LNCaP clone FGC (cell line): ENCODE data around the gene PEX13.

Experiments used
- DNase-seq: peaks from one replicate; pipeline ENCODE4 v3.0.0-alpha.2; 2011; ENCODE audit warnings: low read depth
- H3K4me3 ChIP-seq: 2 replicates; pipeline ENCODE4 v1.5.1; 2011; ENCODE audit warnings: mild to moderate bottlenecking, low read depth, low read length, control low read depth
- TF ChIP-seq, protein P1 (sequence below): IDR thresholded peaks from 2 replicates; pipeline ENCODE4 v1.5.1; 2012; ENCODE audit warnings: mild to moderate bottlenecking; ENCODE audit not compliant: control insufficient read depth, insufficient read depth; ENCODE audit errors: extremely low read depth

Gene PEX13, protein sequence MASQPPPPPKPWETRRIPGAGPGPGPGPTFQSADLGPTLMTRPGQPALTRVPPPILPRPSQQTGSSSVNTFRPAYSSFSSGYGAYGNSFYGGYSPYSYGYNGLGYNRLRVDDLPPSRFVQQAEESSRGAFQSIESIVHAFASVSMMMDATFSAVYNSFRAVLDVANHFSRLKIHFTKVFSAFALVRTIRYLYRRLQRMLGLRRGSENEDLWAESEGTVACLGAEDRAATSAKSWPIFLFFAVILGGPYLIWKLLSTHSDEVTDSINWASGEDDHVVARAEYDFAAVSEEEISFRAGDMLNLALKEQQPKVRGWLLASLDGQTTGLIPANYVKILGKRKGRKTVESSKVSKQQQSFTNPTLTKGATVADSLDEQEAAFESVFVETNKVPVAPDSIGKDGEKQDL

DNA sequence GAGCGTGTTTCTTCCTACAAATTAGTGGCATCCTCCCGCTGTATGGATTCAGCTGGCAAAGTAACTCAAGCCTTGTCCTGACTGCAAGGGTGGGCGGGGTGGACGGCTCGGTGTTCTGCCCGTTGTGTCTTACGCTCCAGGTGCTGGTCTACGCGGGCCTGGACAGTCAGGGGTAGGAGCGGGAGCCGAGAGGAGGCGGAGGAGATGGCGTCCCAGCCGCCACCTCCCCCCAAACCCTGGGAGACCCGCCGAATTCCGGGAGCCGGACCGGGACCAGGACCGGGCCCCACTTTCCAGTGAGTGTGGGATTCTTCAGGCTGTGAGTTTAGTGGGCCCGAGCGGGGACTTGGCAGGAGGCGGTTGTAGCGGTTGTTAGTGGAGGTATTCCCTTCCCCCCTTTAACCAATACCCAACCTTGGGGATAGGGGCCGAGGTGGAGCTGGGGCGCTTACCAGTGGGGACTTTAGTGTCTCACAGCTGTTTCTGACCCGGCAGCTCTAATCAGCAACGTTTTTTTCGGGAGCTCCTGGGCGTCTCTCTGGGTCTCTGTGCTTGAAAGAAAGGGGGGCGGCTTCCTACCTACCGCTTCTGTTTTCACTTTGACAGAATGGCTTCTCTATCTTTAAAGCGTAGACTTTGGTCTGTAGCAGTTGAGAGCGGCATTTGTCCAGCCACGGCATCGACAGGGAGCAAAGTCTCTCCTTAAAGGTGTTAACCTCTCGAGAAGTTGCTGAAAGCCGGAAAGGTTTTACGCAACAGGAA lies at the start of gene PEX13, which contains the start of gene PUS10:
PEX13 (plus strand) TSS at position 165 of the 762 bp plus-strand sequence; CDS start at position 205, 40 bp downstream.
PUS10 (minus strand) TSS at position 700 of the 762 bp plus-strand sequence. CDS start 6,365 bp downstream, outside the sequence.
- DNase-seq = peak; percentile 26
- TF ChIP-seq, protein P1, sequence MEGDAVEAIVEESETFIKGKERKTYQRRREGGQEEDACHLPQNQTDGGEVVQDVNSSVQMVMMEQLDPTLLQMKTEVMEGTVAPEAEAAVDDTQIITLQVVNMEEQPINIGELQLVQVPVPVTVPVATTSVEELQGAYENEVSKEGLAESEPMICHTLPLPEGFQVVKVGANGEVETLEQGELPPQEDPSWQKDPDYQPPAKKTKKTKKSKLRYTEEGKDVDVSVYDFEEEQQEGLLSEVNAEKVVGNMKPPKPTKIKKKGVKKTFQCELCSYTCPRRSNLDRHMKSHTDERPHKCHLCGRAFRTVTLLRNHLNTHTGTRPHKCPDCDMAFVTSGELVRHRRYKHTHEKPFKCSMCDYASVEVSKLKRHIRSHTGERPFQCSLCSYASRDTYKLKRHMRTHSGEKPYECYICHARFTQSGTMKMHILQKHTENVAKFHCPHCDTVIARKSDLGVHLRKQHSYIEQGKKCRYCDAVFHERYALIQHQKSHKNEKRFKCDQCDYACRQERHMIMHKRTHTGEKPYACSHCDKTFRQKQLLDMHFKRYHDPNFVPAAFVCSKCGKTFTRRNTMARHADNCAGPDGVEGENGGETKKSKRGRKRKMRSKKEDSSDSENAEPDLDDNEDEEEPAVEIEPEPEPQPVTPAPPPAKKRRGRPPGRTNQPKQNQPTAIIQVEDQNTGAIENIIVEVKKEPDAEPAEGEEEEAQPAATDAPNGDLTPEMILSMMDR = no peak
- peak within 1 kb of the TSS; percentile 68 for H3K4me3 ChIP-seq

DNA sequence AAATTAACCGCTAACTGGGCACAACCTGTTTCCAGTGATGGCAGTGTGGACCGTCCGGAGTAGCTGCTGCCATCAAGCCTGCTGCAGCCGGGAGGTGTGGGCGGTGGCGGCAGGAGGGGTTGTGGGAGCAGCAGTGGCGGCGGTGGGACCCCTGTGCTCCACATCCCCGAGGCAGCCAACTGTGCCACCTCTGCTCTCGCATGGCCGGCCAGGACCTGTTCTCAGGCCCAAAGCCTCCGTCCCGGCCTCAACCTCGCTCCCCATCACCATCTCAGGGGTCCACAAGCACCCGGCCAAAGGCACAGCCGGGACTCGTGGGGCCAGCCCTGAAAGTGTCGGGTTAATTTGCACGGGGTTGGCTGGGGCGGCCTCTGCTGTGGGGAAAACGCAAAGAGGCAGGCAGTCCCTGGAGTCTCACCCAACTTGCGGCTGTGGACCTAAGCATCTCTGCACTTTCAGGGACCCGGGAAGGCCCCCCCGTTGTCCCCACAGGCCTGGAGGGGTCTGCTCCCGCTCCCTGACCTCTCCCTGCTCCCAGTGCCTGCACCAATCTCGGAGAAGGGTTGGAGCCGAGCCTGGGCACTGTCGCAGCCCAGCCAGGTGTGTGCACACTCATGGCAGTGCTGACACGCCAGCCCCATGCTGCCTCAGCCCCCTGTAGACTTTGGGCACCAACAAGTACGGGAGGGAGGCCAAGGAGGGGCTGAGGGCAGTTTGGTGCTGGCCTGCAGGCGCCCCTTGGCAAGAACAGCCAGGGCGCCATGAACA lies 44.4 kb upstream of the PEX13 start:
- H3K4me3 ChIP-seq = no peak overlapping the region
- DNase-seq = no peak
- TF ChIP-seq, protein P1 = no peak

DNA sequence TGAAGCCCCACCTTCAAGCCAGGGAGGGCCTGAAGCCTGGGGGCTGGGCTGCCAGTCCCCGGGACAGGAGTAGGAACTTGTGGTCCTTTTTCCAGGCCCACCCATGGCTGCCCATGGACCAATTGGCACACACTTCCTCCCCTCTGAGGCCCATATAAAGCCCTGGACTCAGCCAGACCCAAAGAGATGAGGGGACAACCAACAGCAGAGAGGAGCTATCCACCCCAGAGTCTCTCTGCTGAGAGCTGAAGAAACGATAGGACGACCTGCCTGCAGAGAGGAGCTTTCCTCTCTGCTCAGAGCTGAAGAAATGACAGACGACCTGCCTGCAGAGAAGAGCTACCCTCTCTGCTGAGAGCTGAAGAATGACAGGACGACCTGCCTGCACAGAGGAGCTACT lies 43.8 kb upstream of the PEX13 start:
- TF ChIP-seq, protein P1 = no peak
- DNase-seq = no peak
- no peak overlapping the region for H3K4me3 ChIP-seq

DNA sequence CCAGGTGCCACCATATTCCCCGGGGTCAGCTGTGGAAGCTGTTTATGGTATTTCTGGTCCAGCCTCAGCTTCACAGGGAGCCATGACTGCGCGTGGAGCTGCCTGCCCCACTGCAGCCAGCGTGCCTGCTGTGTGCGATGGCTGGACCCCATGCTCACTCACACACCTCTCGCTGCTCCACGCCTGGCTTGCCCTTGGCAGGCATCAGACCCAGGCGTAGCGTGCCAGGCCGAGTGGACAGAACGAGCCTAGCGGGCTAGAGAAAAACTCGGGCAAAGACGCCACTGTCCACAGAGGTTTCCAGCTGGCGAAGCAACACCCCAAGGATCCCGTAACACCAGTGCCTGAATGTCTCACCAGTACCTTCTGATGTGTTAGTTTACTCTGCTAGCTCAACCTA lies 42.9 kb upstream of the PEX13 start:
- DNase-seq = no peak
- no peak overlapping the region for H3K4me3 ChIP-seq
- TF ChIP-seq, protein P1 = no peak

DNA sequence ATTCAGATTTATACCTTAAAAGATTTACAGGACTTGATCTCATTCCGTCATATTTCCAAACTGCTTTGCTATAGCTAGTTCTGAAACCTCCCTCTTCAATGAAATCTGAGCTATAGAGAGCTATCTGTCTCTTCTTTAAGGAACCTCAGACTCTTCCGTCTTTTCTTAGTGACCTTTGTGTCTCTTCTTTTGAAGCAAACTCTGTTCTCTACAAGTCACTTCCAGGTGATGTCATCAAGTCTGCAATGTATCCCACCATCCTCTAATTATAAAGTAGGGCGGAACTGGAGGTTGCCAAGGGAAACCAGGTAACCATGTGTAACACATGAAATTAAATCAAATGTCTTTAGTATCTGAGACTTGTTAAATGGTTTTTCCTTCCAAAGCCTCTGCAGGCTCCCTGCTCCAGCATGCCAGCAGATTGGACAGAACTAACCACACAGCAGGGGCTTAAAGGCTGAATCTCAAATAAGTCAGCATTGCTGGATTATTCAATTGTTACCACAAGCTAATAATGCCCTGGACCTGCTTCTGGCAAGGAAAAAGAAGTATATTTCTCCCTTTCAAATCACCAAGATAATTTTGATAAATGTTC lies 41.2 kb upstream of the PEX13 start:
- H3K4me3 ChIP-seq = no peak overlapping the region
- DNase-seq = no peak
- TF ChIP-seq, protein P1 = no peak

DNA sequence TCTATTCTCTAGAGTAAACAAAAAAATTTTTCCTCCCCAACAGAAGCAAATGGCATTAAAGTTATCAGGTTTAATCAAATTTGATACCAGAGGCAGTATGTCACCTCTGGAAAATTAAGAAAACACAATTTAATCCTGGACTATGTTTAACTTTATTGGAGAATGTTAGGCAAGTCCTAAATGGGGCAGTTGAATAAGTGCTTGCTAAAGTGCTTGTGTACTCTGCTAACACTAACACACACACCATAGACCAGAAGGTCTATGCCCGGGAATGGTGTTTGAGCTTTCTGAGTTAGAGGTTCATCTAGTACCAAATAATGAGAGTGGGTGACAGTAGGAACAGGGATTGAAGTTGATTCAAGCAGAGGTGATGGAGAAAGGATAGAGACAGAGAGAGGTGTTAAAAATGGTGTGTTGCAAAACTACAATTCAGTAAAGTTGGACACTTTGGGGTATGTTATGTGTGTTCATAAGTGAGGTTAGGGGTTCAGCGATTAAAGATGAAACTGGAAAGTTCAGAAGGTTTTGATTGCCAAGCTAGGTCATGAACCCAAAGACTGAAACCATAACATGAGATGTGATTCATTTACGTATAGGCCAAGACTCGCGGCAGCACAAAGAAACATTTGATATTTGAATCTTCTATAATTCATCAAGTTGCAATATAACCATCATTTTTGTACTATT lies 40.5 kb upstream of the PEX13 start:
- TF ChIP-seq, protein P1 = no peak
- no peak for DNase-seq
- no peak overlapping the region for H3K4me3 ChIP-seq
